ENCODE measurements around the gene WWOX.

GRCh38 chr16:78235876-78236275 lies 136.4 kb downstream of the WWOX start:
- TF ChIP-seq CTCF (IDR thresholded peaks at IDR 0.05) = no peak
- no peak for TF ChIP-seq EZH2 (IDR thresholded peaks at IDR 0.05; ENCODE audit: borderline replicate concordance, insufficient read depth, low read depth, low read length, poor library complexity, severe bottlenecking)
